CD4-positive, alpha-beta T cell (primary cell): ENCODE data around the gene DNAH17. TPM values are rescaled to one million over a fixed set of nuclear protein-coding genes. Genes with fewer than 3 reads are reported as not detected.

Experiments
- ATAC-seq: fragments of 200-7000 bp; cut with Tn5 transposase; one replicate; pipeline ENCODE4 v1.10.0; 2022; ENCODE audit warnings: mild to moderate bottlenecking; ENCODE audit not compliant: poor library complexity
- CTCF ChIA-PET: fragments of 350-600 bp; sonication (Branson Sonifier 250); formaldehyde crosslinking; loops from one replicate; lab custom pipeline; 2021; ENCODE audit warnings: antibody characterized with exemption, inconsistent platforms; lab: Charles Lee
- POLR2A ChIA-PET: fragments of 350-600 bp; sonication (Branson Sonifier 250); formaldehyde crosslinking; loops from one replicate; lab custom pipeline; 2021; ENCODE audit warnings: antibody characterized with exemption, inconsistent platforms; lab: Charles Lee
- DNase-seq, 14 experiments: peaks; one replicate each; pipeline ENCODE4 v3.0.0-alpha.2; 2013 to 2020; ENCODE audit warnings: mixed read lengths in 2 of 14
- H3K27ac ChIP-seq, 2 donors: one replicate each; pipeline versions ENCODE4 v1.5.1 to v1.7.0; 2013; ENCODE audit warnings: low read length in 2 of 2, low read depth in 1 of 2, mild to moderate bottlenecking in 1 of 2
- H3K27me3 ChIP-seq, 2 experiments: 1 replicate in 1 of 2; 2 replicates in 1 of 2; pipeline versions ENCODE4 v1.6.1 to v1.7.0; 2013; ENCODE audit warnings: low read length in 2 of 2, control low read depth in 1 of 2, mild to moderate bottlenecking in 1 of 2, moderate library complexity in 1 of 2; ENCODE audit not compliant: insufficient read depth in 2 of 2, control insufficient read depth in 1 of 2
- H3K36me3 ChIP-seq: one replicate; pipeline ENCODE4 v1.6.1; 2013; ENCODE audit warnings: low read length, control low read depth; ENCODE audit not compliant: insufficient read depth
- H3K4me1 ChIP-seq: one replicate; pipeline ENCODE4 v1.6.1; 2013; ENCODE audit warnings: low read length, control low read depth; ENCODE audit not compliant: insufficient read depth
- H3K4me3 ChIP-seq: one replicate; pipeline ENCODE4 v1.5.1; 2013; ENCODE audit warnings: mild to moderate bottlenecking, low read length, moderate library complexity
- H3K9me3 ChIP-seq, 2 experiments: 1 replicate in 1 of 2; 2 replicates in 1 of 2; pipeline versions ENCODE4 v1.6.1 to v1.7.0; 2013; ENCODE audit warnings: low read length in 2 of 2, mild to moderate bottlenecking in 2 of 2, control low read depth in 1 of 2, moderate library complexity in 1 of 2; ENCODE audit not compliant: control insufficient read depth in 1 of 2, insufficient read depth in 1 of 2
- H3K27ac Mint-ChIP-seq: one replicate; pipeline ENCODE4 v1.8.0; 2020; ENCODE audit warnings: mixed read lengths
- H3K27me3 Mint-ChIP-seq: one replicate; pipeline ENCODE4 v1.8.0; 2021; ENCODE audit warnings: mixed read lengths
- H3K36me3 Mint-ChIP-seq: one replicate; pipeline ENCODE4 v1.8.0; 2021; ENCODE audit warnings: low read depth, mixed read lengths
- H3K4me1 Mint-ChIP-seq: one replicate; pipeline ENCODE4 v1.8.0; 2021; ENCODE audit warnings: low read depth, mixed read lengths
- H3K4me3 Mint-ChIP-seq: one replicate; pipeline ENCODE4 v1.8.0; 2020; ENCODE audit warnings: mild to moderate bottlenecking, mixed read lengths
- H3K9me3 Mint-ChIP-seq: one replicate; pipeline ENCODE4 v1.8.0; 2020; ENCODE audit warnings: mixed read lengths
- intact Hi-C, 2 experiments: fragments of 100-400 bp; cut with DNase I in 1 of 2; cut with micrococcal nuclease in 1 of 2; formaldehyde crosslinking; loops; one replicate each; pipeline versions ENCODE4 v1.15.1 to v1.9.0; 2023 to 2025; cut with DNase I, micrococcal nuclease
- total RNA-seq, 174 experiments: library from RNA in 2 of 174; stranded (reverse) in 2 of 174; gene quantifications; one replicate each; pipeline ENCODE4 v1.2.3 and lab custom pipeline; 2021 to 2026
- TF ChIP-seq, protein P1 (sequence below): fragments of 200-600 bp; IDR thresholded peaks from one replicate; pipeline ENCODE4 v1.8.0; 2022; ENCODE audit warnings: antibody characterized with exemption, mild to moderate bottlenecking

The DNAH17 gene
- total RNA-seq, 2 experiments from 2014 or later, result 0.14 TPM; not detected in 1

GRCh38 chr17:78430892-78431691 lies 146.1 kb downstream of the DNAH17 start:
- no peak overlapping the region for H3K4me3 Mint-ChIP-seq
- DNase-seq (no peak), ATAC-seq (no peak)
- H3K9me3 Mint-ChIP-seq, result no peaks in the 10 kb centered on the region
- H3K27ac Mint-ChIP-seq, result no peak overlapping the region
- CTCF ChIA-PET, result no interaction called here
- no peaks in the 10 kb centered on the region for H3K4me1 ChIP-seq
- no peaks in the 10 kb centered on the region for H3K27me3 Mint-ChIP-seq
- peaks cover 28% of the 10 kb centered on the region for H3K36me3 Mint-ChIP-seq
- POLR2A ChIA-PET, result no interaction called here
- TF ChIP-seq, protein P1, sequence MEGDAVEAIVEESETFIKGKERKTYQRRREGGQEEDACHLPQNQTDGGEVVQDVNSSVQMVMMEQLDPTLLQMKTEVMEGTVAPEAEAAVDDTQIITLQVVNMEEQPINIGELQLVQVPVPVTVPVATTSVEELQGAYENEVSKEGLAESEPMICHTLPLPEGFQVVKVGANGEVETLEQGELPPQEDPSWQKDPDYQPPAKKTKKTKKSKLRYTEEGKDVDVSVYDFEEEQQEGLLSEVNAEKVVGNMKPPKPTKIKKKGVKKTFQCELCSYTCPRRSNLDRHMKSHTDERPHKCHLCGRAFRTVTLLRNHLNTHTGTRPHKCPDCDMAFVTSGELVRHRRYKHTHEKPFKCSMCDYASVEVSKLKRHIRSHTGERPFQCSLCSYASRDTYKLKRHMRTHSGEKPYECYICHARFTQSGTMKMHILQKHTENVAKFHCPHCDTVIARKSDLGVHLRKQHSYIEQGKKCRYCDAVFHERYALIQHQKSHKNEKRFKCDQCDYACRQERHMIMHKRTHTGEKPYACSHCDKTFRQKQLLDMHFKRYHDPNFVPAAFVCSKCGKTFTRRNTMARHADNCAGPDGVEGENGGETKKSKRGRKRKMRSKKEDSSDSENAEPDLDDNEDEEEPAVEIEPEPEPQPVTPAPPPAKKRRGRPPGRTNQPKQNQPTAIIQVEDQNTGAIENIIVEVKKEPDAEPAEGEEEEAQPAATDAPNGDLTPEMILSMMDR, result no peak
- no peaks in the 10 kb centered on the region for H3K27me3 ChIP-seq
- H3K4me1 Mint-ChIP-seq, result no peaks in the 10 kb centered on the region
- no peaks in the 10 kb centered on the region for H3K9me3 ChIP-seq
- no peak overlapping the region for H3K4me3 ChIP-seq
- intact Hi-C loops, result no loop called here
- H3K27ac ChIP-seq, result no peak overlapping the region
- peaks cover 27% of the 10 kb centered on the region for H3K36me3 ChIP-seq

DNA sequence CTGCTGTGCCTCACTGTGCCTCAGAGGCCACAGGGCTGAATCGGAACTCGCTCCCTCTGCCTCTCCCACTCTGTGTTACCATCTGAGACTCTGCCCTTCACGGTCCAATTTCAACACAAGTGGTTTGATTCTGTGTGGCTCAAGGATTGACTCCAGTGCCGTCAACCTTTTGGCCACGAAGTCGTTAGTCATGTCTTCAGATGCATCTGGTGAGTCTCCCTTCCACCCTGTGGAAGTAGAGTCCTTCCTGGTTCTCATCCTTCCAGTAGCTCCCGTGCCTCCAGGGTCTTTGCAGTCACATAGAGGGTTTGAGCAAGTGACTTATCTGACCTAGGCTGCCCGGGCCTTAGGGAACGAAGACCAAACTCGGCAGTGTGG lies 147.6 kb downstream of the DNAH17 start:
- Histone ChIP-seq H3K27me3 (no peaks in the 10 kb centered on the region), H3K36me3 (peaks cover 39% of the 10 kb centered on the region), H3K9me3 (no peaks in the 10 kb centered on the region), H3K27ac (no peak overlapping the region), H3K4me3 (no peak overlapping the region), H3K4me1 (no peaks in the 10 kb centered on the region)
- TF ChIP-seq, protein P1, result no peak
- H3K27me3 Mint-ChIP-seq, result no peaks in the 10 kb centered on the region
- CTCF ChIA-PET, result no interaction called here
- H3K27ac Mint-ChIP-seq, result no peak overlapping the region
- no peak overlapping the region for H3K4me3 Mint-ChIP-seq
- POLR2A ChIA-PET, result no interaction called here
- intact Hi-C loops, result loop anchor here (10.0 kb wide), 3 partner anchors 305 to 415 kb away; partner anchors contain the start of gene TMC6 (in 1 of the 2)
- peaks cover 34% of the 10 kb centered on the region for H3K36me3 Mint-ChIP-seq
- DNase-seq, result no peak
- no peaks in the 10 kb centered on the region for H3K9me3 Mint-ChIP-seq
- no peaks in the 10 kb centered on the region for H3K4me1 Mint-ChIP-seq
- no peak for ATAC-seq

DNA sequence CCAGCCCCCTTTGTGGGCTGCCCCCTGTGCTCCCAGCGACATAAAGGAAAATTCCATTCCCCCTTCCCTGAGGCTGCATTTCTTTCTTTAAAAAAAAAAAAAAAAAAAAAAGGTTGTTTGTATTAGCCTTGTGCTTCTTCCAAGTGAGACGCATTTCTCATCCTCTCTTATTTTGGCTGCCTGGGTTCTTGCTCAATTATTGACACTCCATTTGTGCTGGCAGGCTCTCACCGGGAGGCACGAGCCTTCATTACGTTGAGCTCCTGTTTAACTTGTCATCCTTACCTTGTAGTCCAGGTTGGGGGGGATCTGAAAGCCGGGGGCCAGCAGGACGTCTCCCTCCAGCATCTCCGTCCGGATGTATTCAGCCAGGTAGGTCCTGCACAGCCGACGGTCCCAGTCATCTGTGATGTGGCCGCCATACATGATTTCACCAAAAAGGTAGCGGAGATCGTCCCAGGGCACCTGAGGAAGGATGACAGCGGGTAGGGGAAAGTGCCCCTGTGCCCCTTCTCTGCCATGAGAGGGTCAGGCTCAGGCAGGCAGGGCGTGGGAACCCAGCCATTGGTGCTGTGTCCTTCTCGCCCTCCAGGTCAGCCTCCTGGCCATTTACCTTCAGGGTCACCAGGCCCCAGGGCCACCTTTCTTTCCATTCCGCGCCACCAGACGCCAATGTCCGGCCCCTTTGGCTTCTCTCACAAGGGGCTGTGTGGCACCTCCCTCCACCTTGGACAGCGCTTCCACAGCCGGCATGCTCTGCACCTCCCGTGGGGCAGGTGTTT lies 148.2 kb downstream of the DNAH17 start:
- H3K4me3 ChIP-seq, result no peak overlapping the region
- H3K36me3 ChIP-seq, result peaks cover 45% of the 10 kb centered on the region
- intact Hi-C loops, result loop anchor here (10.0 kb wide), 3 partner anchors 304 to 414 kb away; partner anchors contain the start of gene TMC6 (in 1 of the 2)
- no peaks in the 10 kb centered on the region for H3K9me3 ChIP-seq
- Mint-ChIP-seq H3K9me3 (no peaks in the 10 kb centered on the region), H3K36me3 (peaks cover 39% of the 10 kb centered on the region), H3K4me1 (no peaks in the 10 kb centered on the region), H3K27ac (no peak overlapping the region), H3K27me3 (no peaks in the 10 kb centered on the region), H3K4me3 (no peak overlapping the region)
- TF ChIP-seq, protein P1, result no peak
- POLR2A ChIA-PET, result no interaction called here
- no peak overlapping the region for H3K27ac ChIP-seq
- DNase-seq (no peak), ATAC-seq (no peak)
- no peaks in the 10 kb centered on the region for H3K27me3 ChIP-seq
- CTCF ChIA-PET, result no interaction called here
- no peaks in the 10 kb centered on the region for H3K4me1 ChIP-seq
